IMR-90 (cell line): ENCODE data around the gene PTHLH. TPM values are rescaled to one million over a fixed set of nuclear protein-coding genes. Genes with fewer than 3 reads are reported as not detected.

Source experiments
- ATAC-seq: fragments of 200-7000 bp; cut with Tn5 transposase; 2 replicates; pipeline ENCODE4 v1.9.1; 2020; ENCODE audit warnings: low read depth, mild to moderate bottlenecking, moderate library complexity
- BruUV-seq: library from RNA; stranded (reverse); fragments of 400-500 nt; replicated peaks from 2 replicates; lab custom pipeline; 2021; lab: Mats Ljungman, UMichigan
- CTCF ChIA-PET: fragments of 300-600 bp; formaldehyde crosslinking; extraction: SDS; loops from one replicate; lab custom pipeline; 2021; ENCODE audit warnings: antibody characterized with exemption; lab: Yijun Ruan, JAX
- POLR2A ChIA-PET: fragments of 300-600 bp; sonication (Branson Sonifier 250); formaldehyde crosslinking; loops from one replicate; lab custom pipeline; 2022; ENCODE audit warnings: antibody characterized with exemption; ENCODE audit not compliant: unreplicated experiment; lab: Charles Lee
- DNase-seq: peaks from one replicate; pipeline ENCODE4 v3.0.0; 2013
- H2AFZ ChIP-seq: replicated peaks from 2 replicates; pipeline ENCODE3; 2013; ENCODE audit warnings: low read length, mild to moderate bottlenecking; ENCODE audit not compliant: poor library complexity
- H2AK5ac ChIP-seq: 2 replicates; pipeline ENCODE4 v1.6.1; 2013; ENCODE audit warnings: low read depth, low read length, inconsistent platforms
- H2AK9ac ChIP-seq: replicated peaks from 2 replicates; pipeline ENCODE3; 2013; ENCODE audit warnings: mild to moderate bottlenecking, low read depth, low read length, moderate library complexity; ENCODE audit not compliant: poor library complexity
- H2BK120ac ChIP-seq: 2 replicates; pipeline ENCODE4 v1.6.1; 2013; ENCODE audit warnings: low read depth, low read length, inconsistent platforms
- H2BK15ac ChIP-seq: 3 replicates; pipeline ENCODE4 v1.6.1; 2013; ENCODE audit warnings: low read depth, low read length, inconsistent platforms
- H2BK20ac ChIP-seq: 2 replicates; pipeline ENCODE4 v1.6.1; 2013; ENCODE audit warnings: low read depth, mild to moderate bottlenecking, inconsistent platforms, low read length, moderate library complexity
- H2BK5ac ChIP-seq: 2 replicates; pipeline ENCODE4 v1.6.1; 2013; ENCODE audit warnings: mild to moderate bottlenecking, low read depth, low read length, inconsistent platforms; ENCODE audit not compliant: poor library complexity, severe bottlenecking
- H3K14ac ChIP-seq: replicated peaks from 2 replicates; pipeline ENCODE4 v1.6.1; 2013; ENCODE audit warnings: low read depth, low read length, inconsistent platforms
- H3K18ac ChIP-seq: 2 replicates; pipeline ENCODE4 v1.6.1; 2013; ENCODE audit warnings: low read depth, low read length, control low read depth
- H3K23ac ChIP-seq: 2 replicates; pipeline ENCODE4 v1.6.1; 2013; ENCODE audit warnings: low read depth, low read length, inconsistent platforms
- H3K27ac ChIP-seq: 2 replicates; pipeline ENCODE4 v1.5.1; 2013; ENCODE audit warnings: mild to moderate bottlenecking, control low read depth, low read length; ENCODE audit not compliant: insufficient read depth
- H3K27me3 ChIP-seq: 2 replicates; pipeline ENCODE4 v1.6.1; 2013; ENCODE audit warnings: low read length; ENCODE audit not compliant: control insufficient read depth, insufficient read depth
- H3K36me3 ChIP-seq: 2 replicates; pipeline ENCODE4 v1.6.1; 2013; ENCODE audit warnings: low read length, mixed read lengths; ENCODE audit not compliant: control insufficient read depth, insufficient read depth
- H3K4ac ChIP-seq: 2 replicates; pipeline ENCODE4 v1.6.1; 2013; ENCODE audit warnings: low read depth, low read length, inconsistent platforms
- H3K4me1 ChIP-seq: 2 replicates; pipeline ENCODE4 v1.6.1; 2013; ENCODE audit warnings: low read length, mixed read lengths; ENCODE audit not compliant: control insufficient read depth, insufficient read depth
- H3K4me2 ChIP-seq: 2 replicates; pipeline ENCODE4 v1.6.1; 2013; ENCODE audit warnings: low read depth, mild to moderate bottlenecking, control low read depth, low read length, moderate library complexity
- H3K4me3 ChIP-seq: 2 replicates; pipeline ENCODE4 v1.5.1; 2013; ENCODE audit warnings: low read depth, mild to moderate bottlenecking, control low read depth, low read length, moderate library complexity; ENCODE audit not compliant: insufficient read depth
- H3K56ac ChIP-seq: 2 replicates; pipeline ENCODE4 v1.6.1; 2013; ENCODE audit warnings: low read length, inconsistent platforms; ENCODE audit not compliant: insufficient read depth; ENCODE audit errors: extremely low read depth
- H3K79me1 ChIP-seq, 2 experiments: 2 replicates each; pipeline ENCODE4 v1.6.1; 2013; ENCODE audit warnings: low read length in 2 of 2, inconsistent platforms in 1 of 2, low read depth in 1 of 2
- H3K9ac ChIP-seq: 2 replicates; pipeline ENCODE4 v1.6.1; 2013; ENCODE audit warnings: low read depth, low read length, control low read depth
- H3K9me1 ChIP-seq: 2 replicates; pipeline ENCODE4 v1.6.1; 2013; ENCODE audit warnings: low read length, inconsistent platforms; ENCODE audit not compliant: insufficient read depth
- H3K9me3 ChIP-seq: 2 replicates; pipeline ENCODE4 v1.6.1; 2013; ENCODE audit warnings: low read length; ENCODE audit not compliant: control insufficient read depth, insufficient read depth
- H4K20me1 ChIP-seq: 2 replicates; pipeline ENCODE4 v1.6.1; 2013; ENCODE audit warnings: low read length, inconsistent platforms; ENCODE audit not compliant: insufficient read depth
- H4K5ac ChIP-seq: 2 replicates; pipeline ENCODE4 v1.6.1; 2013; ENCODE audit warnings: mild to moderate bottlenecking, low read depth, low read length, control low read depth
- H4K8ac ChIP-seq, 2 experiments: 2 replicates each; pipeline ENCODE4 v1.6.1; 2013; ENCODE audit warnings: low read depth in 2 of 2, low read length in 2 of 2, control low read depth in 1 of 2, inconsistent platforms in 1 of 2
- H4K91ac ChIP-seq: 2 replicates; pipeline ENCODE4 v1.6.1; 2013; ENCODE audit warnings: low read depth, low read length, inconsistent platforms; ENCODE audit not compliant: insufficient read depth
- CEBPB ChIP-seq: IDR thresholded peaks from 2 replicates; pipeline ENCODE4 v1.6.1; 2012; ENCODE audit warnings: low read depth, low read length, improper control_type of control experiment
- MAFK ChIP-seq: IDR thresholded peaks from 2 replicates; pipeline ENCODE4 v1.6.1; 2012; ENCODE audit warnings: low read depth, low read length, improper control_type of control experiment
- MXI1 ChIP-seq: IDR thresholded peaks from 2 replicates; pipeline ENCODE4 v1.6.1; 2012; ENCODE audit warnings: low read depth, mild to moderate bottlenecking, low read length, moderate library complexity, borderline replicate concordance
- RAD21 ChIP-seq: IDR thresholded peaks from 2 replicates; pipeline ENCODE4 v1.6.1; 2012; ENCODE audit warnings: low read length, improper control_type of control experiment
- RCOR1 ChIP-seq: IDR thresholded peaks from 2 replicates; pipeline ENCODE4 v1.6.1; 2012; ENCODE audit warnings: mild to moderate bottlenecking, low read length, improper control_type of control experiment; ENCODE audit not compliant: insufficient replicate concordance
- RFX5 ChIP-seq: IDR thresholded peaks from 2 replicates; pipeline ENCODE4 v1.8.0; 2012; ENCODE audit warnings: low read depth, mild to moderate bottlenecking, low read length, moderate library complexity
- SMC3 ChIP-seq: fragments of 150-350 bp; IDR thresholded peaks from 2 replicates; pipeline ENCODE4 v1.6.1; 2016; ENCODE audit warnings: low read depth, mild to moderate bottlenecking, antibody characterized with exemption, low read length, moderate library complexity
- WGBS, 2 experiments: methylation state at CpG; one replicate each; pipeline versions ENCODE4 v1.1.5 to v1.1.7; 2013; ENCODE audit warnings: missing lambda C conversion rate in 2 of 2; ENCODE audit not compliant: insufficient read length in 1 of 2; ENCODE audit errors: extremely low coverage in 2 of 2; 5-methylcytosine and 5-hydroxymethylcytosine counted together
- dilution Hi-C: fragments of 300-500 bp; cut with HindIII; formaldehyde crosslinking; loops from one replicate; pipeline ENCODE4 v1.14.3; 2018; ENCODE audit warnings: low sequenced_read_pairs; ENCODE audit not compliant: unreplicated experiment
- in situ Hi-C: fragments of 300-500 bp; cut with MboI; formaldehyde crosslinking; loops from 3 replicates; pipeline ENCODE4 v1.14.3; 2019; ENCODE audit warnings: low sequenced_read_pairs, inconsistent platforms, mixed read lengths
- intact Hi-C: fragments of 100-400 bp; cut with micrococcal nuclease; formaldehyde crosslinking; loops from 2 replicates; pipeline ENCODE4 v1.10.0; 2022
- polyA plus RNA-seq, 3 experiments: library from polyadenylated mRNA; depleted of rRNA; stranded (reverse); fragments of >200 nt; gene quantifications; 2 replicates each; pipeline ENCODE4 v1.2.3, GENCODE V29; 2012; ENCODE audit warnings: low replicate concordance in 1 of 3
- total RNA-seq: library from RNA; depleted of rRNA; stranded (reverse); fragments of >200 nt; gene quantifications from 2 replicates; pipeline ENCODE4 v1.2.3, GENCODE V29; 2012
- TF ChIP-seq, protein P1 (sequence below): conservative IDR thresholded peaks from 2 replicates; pipeline ENCODE4 v1.5.1; 2012; ENCODE audit warnings: mild to moderate bottlenecking, low read depth, low read length, improper control_type of control experiment

PTHLH gene
- total and polyA plus RNA-seq, 2 of the 4 experiments (the other 2 are of a cell fraction): 0.36 to 1.3 TPM

DNA sequence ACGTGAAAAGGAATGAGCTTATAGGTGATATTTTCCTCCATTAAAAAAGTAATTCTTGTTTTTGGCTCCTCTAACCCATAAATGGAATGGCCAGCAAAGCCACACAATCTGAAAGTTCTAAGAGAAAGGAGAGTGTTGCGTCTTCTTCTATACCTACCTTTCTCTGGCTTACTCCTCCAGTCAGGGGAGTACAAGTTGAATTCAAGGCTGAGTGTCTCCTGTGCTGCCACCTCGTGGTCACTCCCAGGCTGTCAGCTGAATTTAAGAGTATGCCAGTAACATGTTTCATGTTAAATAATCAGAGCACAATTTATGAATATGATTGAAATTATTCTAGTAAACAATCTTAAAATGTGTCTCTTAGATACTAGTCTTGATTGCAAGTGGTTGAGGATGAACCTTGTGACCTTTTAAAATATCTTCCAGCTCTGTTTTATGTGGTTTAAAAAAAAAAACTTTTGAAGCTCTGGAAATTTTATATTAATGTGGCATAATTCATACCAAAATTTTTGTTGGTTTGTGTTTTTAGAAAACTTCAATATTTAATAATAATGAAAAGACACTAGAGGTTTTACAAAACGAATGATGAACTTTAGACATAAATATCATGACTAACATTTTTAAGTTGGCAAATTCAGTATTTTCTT, 31.7 kb downstream of the PTHLH start:
- Histone ChIP-seq H2BK120ac (no peak overlapping the region), H3K4me2 (no peak overlapping the region), H2BK20ac (no peak overlapping the region), H2AK5ac (no peak overlapping the region), H3K36me3 (no peaks in the 10 kb centered on the region), H3K4me1 (no peaks in the 10 kb centered on the region), H3K79me1 (no peaks in the 10 kb centered on the region), H3K23ac (no peak overlapping the region), H2BK15ac (no peak overlapping the region), H3K4ac (no peak overlapping the region), H3K27me3 (no peaks in the 10 kb centered on the region), H3K18ac (no peak overlapping the region), H4K20me1 (no peaks in the 10 kb centered on the region), H4K8ac (no peak overlapping the region), H3K14ac (no peak overlapping the region), H3K9me1 (no peaks in the 10 kb centered on the region), H2BK5ac (no peak overlapping the region), H2AFZ (no peak overlapping the region), H3K56ac (no peak overlapping the region), H3K27ac (no peak overlapping the region), H4K5ac (no peak overlapping the region), H3K4me3 (no peak overlapping the region), H2AK9ac (no peak overlapping the region), H3K9ac (no peak overlapping the region), H3K9me3 (no peaks in the 10 kb centered on the region), H4K91ac (no peak overlapping the region)
- no TSS peak for BruUV-seq
- in situ Hi-C loops: no loop called here
- CTCF ChIA-PET: interaction anchor here (0.6 to 1.9 kb wide), 10 partner anchors 12 to 208 kb away, joined by 3 to 11 read pairs (median 4); no protein-coding TSS in a partner anchor
- dilution Hi-C loops: no loop called here
- POLR2A ChIA-PET: interaction anchor here (0.5 to 0.7 kb wide), 2 partner anchors 15 to 241 kb away, joined by 3 read pairs; no protein-coding TSS in a partner anchor
- DNase-seq (peak; percentile 82), ATAC-seq (peak; percentile 79)
- no CpG with 5 or more reads among the region's 4 CpGs for WGBS, 2 experiments
- TF ChIP-seq RCOR1 (no peak), MAFK (no peak), SMC3 (peak; percentile 96), RAD21 (peak; percentile 92), CEBPB (no peak), RFX5 (no peak), MXI1 (no peak)
- TF ChIP-seq, protein P1, sequence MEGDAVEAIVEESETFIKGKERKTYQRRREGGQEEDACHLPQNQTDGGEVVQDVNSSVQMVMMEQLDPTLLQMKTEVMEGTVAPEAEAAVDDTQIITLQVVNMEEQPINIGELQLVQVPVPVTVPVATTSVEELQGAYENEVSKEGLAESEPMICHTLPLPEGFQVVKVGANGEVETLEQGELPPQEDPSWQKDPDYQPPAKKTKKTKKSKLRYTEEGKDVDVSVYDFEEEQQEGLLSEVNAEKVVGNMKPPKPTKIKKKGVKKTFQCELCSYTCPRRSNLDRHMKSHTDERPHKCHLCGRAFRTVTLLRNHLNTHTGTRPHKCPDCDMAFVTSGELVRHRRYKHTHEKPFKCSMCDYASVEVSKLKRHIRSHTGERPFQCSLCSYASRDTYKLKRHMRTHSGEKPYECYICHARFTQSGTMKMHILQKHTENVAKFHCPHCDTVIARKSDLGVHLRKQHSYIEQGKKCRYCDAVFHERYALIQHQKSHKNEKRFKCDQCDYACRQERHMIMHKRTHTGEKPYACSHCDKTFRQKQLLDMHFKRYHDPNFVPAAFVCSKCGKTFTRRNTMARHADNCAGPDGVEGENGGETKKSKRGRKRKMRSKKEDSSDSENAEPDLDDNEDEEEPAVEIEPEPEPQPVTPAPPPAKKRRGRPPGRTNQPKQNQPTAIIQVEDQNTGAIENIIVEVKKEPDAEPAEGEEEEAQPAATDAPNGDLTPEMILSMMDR: peak; percentile 84
- intact Hi-C loops: loop anchor here (1.0 to 5.0 kb wide), 3 partner anchors 99 to 208 kb away; no protein-coding TSS in a partner anchor
